T-helper 2 cell treated with Interferon-gamma antibody and Interleukin-4, amounts not matched to agents 100 ng/mL and 5 ng/mL, for 36 hours (primary cell): ENCODE data around the gene CHRNG. TPM values are rescaled to one million over a fixed set of nuclear protein-coding genes. Genes with fewer than 3 reads are reported as not detected.

Experiments used
- intact Hi-C: fragments of 100-400 bp; cut with micrococcal nuclease; formaldehyde crosslinking; loops from one replicate; pipeline ENCODE4 v1.15.1; 2023
- total RNA-seq: library from RNA; stranded (reverse); gene quantifications from 2 replicates; pipeline ENCODE4 v1.2.3, GENCODE V29; 2022

CHRNG gene, protein sequence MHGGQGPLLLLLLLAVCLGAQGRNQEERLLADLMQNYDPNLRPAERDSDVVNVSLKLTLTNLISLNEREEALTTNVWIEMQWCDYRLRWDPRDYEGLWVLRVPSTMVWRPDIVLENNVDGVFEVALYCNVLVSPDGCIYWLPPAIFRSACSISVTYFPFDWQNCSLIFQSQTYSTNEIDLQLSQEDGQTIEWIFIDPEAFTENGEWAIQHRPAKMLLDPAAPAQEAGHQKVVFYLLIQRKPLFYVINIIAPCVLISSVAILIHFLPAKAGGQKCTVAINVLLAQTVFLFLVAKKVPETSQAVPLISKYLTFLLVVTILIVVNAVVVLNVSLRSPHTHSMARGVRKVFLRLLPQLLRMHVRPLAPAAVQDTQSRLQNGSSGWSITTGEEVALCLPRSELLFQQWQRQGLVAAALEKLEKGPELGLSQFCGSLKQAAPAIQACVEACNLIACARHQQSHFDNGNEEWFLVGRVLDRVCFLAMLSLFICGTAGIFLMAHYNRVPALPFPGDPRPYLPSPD
- not detected in 2 replicates for total RNA-seq

DNA sequence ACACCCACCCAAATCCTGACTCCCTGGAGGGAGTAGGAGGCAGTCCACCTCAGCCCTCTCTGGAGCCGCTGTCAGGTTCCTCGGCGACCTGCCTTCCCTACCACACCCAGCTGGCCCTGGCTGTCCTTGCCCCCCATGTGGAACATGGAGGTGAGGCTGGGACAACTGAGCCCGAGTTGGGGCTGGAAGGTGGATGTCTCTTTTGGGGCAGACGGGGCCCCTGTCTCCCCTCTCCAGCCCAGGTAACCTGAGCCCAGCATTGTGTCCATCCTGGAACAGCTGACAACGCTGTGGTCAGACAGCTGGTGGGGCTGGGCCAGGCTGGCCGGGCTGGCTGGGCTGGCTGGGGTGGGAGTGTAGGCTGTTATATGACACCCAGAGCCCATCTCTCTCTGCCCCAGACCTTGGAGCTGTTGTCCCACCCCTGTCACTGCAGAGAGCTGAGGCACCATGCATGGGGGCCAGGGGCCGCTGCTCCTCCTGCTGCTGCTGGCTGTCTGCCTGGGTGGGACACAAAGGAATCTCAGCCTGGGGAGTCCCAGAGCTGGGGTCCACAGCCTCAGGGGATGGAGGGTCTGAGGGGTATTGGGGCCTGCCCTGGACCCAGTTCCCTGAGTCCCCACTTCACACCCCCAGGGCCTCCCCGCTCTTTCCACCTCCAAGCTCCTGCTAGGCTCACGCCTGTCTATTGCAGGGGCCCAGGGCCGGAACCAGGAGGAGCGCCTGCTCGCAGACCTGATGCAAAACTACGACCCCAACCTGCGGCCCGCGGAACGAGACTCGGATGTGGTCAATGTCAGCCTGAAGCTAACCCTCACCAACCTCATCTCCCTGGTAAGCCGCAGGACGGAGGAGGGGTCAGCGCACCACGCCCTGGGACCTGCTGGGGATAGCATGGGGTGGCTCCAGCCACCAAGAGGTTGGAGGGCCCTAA, at the start of gene CHRNG:
Gene CHRNG (plus strand): TSS at position 395 of the 934 bp plus-strand sequence. CDS start 56 bp downstream, at position 451.
- intact Hi-C loops, result no loop called here

GRCh38 chr2:232490221-232491138, 49.0 kb upstream of the CHRNG start:
- intact Hi-C loops, result no loop called here

- intact Hi-C loops, result no loop called here
Observed at GRCh38 chr2:232491139-232491780, 48.2 kb upstream of the CHRNG start.

GRCh38 chr2:232492236-232492848, 47.1 kb upstream of the CHRNG start:
- intact Hi-C loops, result no loop called here

- intact Hi-C loops, result no loop called here
Observed at GRCh38 chr2:232492963-232493700, 46.4 kb upstream of the CHRNG start.

GRCh38 chr2:232493701-232494474, 45.6 kb upstream of the CHRNG start:
- intact Hi-C loops, result no loop called here

DNA sequence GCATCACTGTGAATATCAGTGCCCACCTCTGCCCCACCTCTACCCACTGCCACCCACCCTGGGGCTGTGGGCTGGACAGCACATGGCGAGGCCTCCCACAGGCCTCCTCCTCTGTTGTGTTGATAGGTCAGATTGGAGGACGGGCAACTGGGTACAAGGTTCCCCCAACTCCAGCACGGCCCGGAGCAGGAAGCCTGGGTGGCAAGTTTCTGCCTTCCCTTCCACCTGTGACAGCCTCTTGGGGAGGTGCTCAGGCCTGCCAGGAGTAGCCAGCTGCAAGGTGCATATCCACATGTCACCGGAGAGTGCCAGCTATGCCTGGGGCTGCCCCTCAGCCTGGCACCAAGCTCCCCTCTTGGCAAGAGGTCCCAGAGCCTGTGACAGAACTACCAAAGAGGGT, 45.0 kb upstream of the CHRNG start:
- intact Hi-C loops, result no loop called here

- intact Hi-C loops, result no loop called here
Observed at GRCh38 chr2:232495292-232495691, 44.2 kb upstream of the CHRNG start.

- intact Hi-C loops, result no loop called here
Observed at GRCh38 chr2:232496501-232497270, 42.8 kb upstream of the CHRNG start.

GRCh38 chr2:232497348-232497747, 42.1 kb upstream of the CHRNG start:
- intact Hi-C loops, result no loop called here

DNA sequence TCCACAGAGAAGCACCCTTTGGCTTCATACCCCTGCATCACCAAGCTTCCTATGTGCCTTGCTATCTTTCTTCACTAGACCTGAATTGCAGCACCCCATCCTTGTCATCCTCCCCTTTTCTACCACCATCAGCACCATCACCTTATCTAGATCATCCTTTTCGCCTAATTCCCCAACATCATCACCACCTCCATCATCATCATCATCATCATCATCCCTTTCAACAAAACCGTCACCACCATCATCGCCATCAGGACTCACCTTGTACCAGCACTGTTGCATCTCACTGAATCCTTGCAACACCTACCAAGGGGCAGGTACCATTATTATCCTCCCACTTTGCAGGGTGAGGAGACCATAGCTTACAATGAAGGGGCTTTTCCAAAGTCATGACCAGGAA, 41.0 kb upstream of the CHRNG start:
- intact Hi-C loops, result no loop called here

GRCh38 chr2:232501331-232501771, 38.1 kb upstream of the CHRNG start:
- intact Hi-C loops, result no loop called here

DNA sequence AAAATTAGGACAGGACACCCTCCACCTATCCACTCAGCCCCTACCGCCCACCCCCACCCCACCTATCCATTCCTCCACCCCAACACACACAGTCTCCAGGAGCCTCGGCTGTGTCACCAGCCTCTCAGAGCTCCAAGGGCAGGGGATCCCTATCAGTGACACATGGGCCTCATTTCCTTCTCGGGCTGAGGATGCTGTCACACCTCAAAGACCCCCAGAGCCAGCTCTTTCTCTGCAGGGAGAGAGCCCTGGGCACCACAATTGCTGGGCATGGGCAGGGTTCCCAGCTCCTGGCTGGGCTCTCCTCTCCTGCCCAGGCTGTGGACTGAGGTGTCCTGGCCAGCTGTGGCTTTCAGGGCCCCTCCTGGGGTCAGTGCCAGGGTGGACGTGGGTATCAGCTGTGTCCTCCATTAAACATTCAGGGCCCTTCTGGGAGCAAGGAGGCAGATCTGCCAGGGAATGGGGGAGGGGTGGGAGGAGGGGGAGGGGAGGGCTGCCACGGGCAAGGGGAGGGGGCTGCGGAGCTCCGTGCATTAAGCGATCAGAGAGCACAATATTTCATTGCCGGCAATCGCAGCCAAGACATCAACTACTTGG, 37.6 kb upstream of the CHRNG start:
- intact Hi-C loops, result no loop called here

GRCh38 chr2:232502511-232502910, 37.0 kb upstream of the CHRNG start:
- intact Hi-C loops, result no loop called here

GRCh38 chr2:232502911-232503808, 36.3 kb upstream of the CHRNG start:
- intact Hi-C loops, result no loop called here

DNA sequence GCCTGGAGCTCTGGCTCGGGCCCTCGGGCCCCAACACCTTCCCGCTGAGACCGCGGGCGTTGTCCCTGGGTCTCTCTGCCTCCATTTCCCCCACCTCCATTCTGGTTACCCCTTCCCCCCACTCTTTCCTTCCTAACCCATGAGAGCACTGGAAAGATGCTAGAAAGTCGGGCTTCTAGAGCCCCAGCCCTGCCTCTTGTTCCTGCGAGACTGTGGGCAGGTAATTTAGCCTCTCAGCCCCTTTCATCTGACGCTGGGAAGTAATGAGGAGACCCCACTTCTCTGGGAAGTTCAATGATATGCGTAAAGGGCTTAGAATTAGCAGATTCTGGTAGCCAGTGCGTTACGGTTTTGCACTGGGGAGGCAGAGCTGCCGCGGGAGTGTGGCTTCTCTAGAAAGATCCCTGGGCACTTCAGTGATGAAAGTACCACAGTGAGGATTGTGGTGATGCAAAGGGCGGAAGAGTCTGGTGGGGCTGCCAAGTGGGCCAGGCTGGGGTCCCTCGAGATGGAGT, 35.6 kb upstream of the CHRNG start:
- intact Hi-C loops, result no loop called here
